ENCODE data around the gene PRSS56. TPM values are rescaled to one million over a fixed set of nuclear protein-coding genes. Genes with fewer than 3 reads are reported as not detected.

The PRSS56 gene
- total and polyA plus RNA-seq, 11 donors: 0.11 to 0.25 (median 0.15) TPM; not detected in 6

DNA sequence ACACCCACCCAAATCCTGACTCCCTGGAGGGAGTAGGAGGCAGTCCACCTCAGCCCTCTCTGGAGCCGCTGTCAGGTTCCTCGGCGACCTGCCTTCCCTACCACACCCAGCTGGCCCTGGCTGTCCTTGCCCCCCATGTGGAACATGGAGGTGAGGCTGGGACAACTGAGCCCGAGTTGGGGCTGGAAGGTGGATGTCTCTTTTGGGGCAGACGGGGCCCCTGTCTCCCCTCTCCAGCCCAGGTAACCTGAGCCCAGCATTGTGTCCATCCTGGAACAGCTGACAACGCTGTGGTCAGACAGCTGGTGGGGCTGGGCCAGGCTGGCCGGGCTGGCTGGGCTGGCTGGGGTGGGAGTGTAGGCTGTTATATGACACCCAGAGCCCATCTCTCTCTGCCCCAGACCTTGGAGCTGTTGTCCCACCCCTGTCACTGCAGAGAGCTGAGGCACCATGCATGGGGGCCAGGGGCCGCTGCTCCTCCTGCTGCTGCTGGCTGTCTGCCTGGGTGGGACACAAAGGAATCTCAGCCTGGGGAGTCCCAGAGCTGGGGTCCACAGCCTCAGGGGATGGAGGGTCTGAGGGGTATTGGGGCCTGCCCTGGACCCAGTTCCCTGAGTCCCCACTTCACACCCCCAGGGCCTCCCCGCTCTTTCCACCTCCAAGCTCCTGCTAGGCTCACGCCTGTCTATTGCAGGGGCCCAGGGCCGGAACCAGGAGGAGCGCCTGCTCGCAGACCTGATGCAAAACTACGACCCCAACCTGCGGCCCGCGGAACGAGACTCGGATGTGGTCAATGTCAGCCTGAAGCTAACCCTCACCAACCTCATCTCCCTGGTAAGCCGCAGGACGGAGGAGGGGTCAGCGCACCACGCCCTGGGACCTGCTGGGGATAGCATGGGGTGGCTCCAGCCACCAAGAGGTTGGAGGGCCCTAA is 19.4 kb downstream of the PRSS56 start, which contains the start of gene CHRNG:
Gene CHRNG (plus strand): TSS at position 395 of the 934 bp plus-strand sequence. CDS start 56 bp downstream, at position 451.
- WGBS, 4 donors: 70 to 76% (median 73%) methylated on average over 9 to 23 of the region's 23 CpGs
- H3K4me1 ChIP-seq: peaks cover 0 to 13% (median 0%) of the 10 kb centered on the region in 12 donors
- no peak within 1 kb of the TSS for H3K4me3 ChIP-seq
- peak in 1 of 5 donors; percentile 46 for DNase-seq
- peaks cover 0 to 11% (median 0%) of the 10 kb centered on the region in 9 donors for H3K27me3 ChIP-seq
- intact Hi-C loops (cut with DNase I): no loop called here
- no peaks in the 10 kb centered on the region for H3K36me3 ChIP-seq
- no peak within 1 kb of the TSS for H3K27ac ChIP-seq
- ATAC-seq: no peak
- no peak for TF ChIP-seq POLR2A (IDR thresholded peaks at IDR 0.05)
- TF ChIP-seq, protein P1, sequence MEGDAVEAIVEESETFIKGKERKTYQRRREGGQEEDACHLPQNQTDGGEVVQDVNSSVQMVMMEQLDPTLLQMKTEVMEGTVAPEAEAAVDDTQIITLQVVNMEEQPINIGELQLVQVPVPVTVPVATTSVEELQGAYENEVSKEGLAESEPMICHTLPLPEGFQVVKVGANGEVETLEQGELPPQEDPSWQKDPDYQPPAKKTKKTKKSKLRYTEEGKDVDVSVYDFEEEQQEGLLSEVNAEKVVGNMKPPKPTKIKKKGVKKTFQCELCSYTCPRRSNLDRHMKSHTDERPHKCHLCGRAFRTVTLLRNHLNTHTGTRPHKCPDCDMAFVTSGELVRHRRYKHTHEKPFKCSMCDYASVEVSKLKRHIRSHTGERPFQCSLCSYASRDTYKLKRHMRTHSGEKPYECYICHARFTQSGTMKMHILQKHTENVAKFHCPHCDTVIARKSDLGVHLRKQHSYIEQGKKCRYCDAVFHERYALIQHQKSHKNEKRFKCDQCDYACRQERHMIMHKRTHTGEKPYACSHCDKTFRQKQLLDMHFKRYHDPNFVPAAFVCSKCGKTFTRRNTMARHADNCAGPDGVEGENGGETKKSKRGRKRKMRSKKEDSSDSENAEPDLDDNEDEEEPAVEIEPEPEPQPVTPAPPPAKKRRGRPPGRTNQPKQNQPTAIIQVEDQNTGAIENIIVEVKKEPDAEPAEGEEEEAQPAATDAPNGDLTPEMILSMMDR (IDR thresholded peaks at IDR 0.05): no peak
- H3K9me3 ChIP-seq: peaks cover 0 to 7% (median 0%) of the 10 kb centered on the region in 12 donors

DNA sequence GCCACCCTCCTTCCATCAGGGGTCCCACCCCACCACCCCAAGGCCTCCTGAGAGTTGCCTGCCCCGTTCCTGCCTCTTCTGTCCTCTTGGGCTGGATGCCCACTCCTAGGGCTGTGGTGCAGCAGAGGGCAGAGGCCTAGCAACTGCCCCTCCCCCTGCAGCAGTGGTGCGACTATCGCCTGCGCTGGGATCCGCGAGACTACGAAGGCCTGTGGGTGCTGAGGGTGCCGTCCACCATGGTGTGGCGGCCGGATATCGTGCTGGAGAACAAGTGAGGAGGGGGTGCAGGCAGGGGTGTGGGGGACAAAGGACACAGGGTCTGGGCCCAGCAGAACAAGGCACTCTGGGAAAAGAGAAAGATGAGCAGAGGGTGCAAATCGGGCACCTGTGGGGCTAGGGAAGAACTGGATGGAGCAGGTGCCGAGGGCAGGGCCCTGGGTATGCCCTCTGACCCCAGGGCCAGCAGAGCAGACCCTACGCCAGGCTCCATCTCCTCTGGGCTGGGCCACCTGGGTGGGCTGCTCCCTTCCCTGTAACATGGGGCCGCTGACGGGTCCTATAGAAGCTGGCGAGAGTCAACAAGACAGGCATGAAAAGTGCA is 20.4 kb downstream of the PRSS56 start:
- intact Hi-C loops (cut with DNase I): no loop called here
- Histone ChIP-seq H3K36me3 (no peaks in the 10 kb centered on the region), H3K4me1 (peaks cover 0 to 13% (median 0%) of the 10 kb centered on the region in 12 donors), H3K9me3 (peaks cover 0 to 7% (median 0%) of the 10 kb centered on the region in 12 donors), H3K4me3 (no peak overlapping the region), H3K27me3 (peaks cover 0 to 8% (median 0%) of the 10 kb centered on the region in 9 donors), H3K27ac (no peak overlapping the region)
- ATAC-seq (no peak), DNase-seq (peak in 1 of 5 donors; percentile 40)
- TF ChIP-seq POLR2A (IDR thresholded peaks at IDR 0.05): no peak
- TF ChIP-seq, protein P1 (IDR thresholded peaks at IDR 0.05): no peak
- 87 to 92% (median 88%) methylated on average over 16 to 17 of the region's 17 CpGs for WGBS, 4 donors

DNA sequence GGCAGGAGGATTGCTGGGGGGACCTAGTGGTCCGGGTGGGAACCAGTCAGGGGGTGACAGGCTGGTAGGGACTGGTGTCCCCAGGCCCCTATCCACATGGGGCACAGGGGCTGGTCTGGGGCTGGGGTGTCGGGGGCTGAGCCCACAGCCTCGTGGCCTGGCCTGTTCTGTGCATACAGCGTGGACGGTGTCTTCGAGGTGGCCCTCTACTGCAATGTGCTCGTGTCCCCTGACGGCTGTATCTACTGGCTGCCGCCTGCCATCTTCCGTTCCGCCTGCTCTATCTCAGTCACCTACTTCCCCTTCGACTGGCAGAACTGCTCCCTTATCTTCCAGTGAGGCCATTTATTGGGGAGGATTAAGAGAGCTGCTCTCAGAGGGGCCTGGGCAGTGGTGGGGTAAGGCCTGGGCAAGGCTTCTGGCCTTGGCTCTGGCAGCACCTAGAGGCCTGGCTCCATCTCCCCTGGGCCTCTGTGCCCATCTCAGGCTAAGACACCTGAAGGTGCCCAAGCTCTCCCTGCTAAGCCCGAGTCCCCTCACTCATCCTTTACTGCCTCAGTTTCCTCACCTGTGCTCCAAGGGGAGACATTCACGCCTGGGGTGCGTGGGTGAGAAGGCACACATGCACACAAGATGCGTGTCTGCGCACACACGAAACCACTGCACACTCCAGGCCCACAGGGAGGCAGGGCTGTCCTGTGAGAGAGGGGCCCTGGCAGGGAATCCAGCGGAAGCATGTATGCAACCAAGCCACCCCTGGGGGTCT is 21.2 kb downstream of the PRSS56 start:
- intact Hi-C loops (cut with DNase I): no loop called here
- TF ChIP-seq POLR2A (IDR thresholded peaks at IDR 0.05): no peak
- TF ChIP-seq, protein P1 (IDR thresholded peaks at IDR 0.05): no peak
- peaks cover 0 to 8% (median 0%) of the 10 kb centered on the region in 9 donors for H3K27me3 ChIP-seq
- no peaks in the 10 kb centered on the region for H3K36me3 ChIP-seq
- WGBS, 4 donors: 56 to 66% (median 58%) methylated on average over 18 to 19 of the region's 19 CpGs
- peaks cover 0 to 4% (median 0%) of the 10 kb centered on the region in 12 donors for H3K9me3 ChIP-seq
- no peak for ATAC-seq
- no peak for DNase-seq
- no peak overlapping the region for H3K27ac ChIP-seq
- H3K4me3 ChIP-seq: no peak overlapping the region
- peaks cover 0 to 16% (median 0%) of the 10 kb centered on the region in 12 donors for H3K4me1 ChIP-seq

All from heart left ventricle (tissue), 16 donors.